Activated B cell treated with CpG ODN at 0.5 μM for 24 hours (primary cell): ENCODE results near the gene VPS37C. TPM values are rescaled to one million over a fixed set of nuclear protein-coding genes. Genes with fewer than 3 reads are reported as not detected.

Source experiments
- ATAC-seq: fragments of 200-7000 bp; cut with Tn5 transposase; one replicate; pipeline ENCODE4 v1.10.0; 2021; ENCODE audit warnings: low read depth, mild to moderate bottlenecking, moderate library complexity
- CTCF ChIA-PET: fragments of 350-600 bp; sonication (Branson Sonifier 250); formaldehyde crosslinking; loops from one replicate; lab custom pipeline; 2021; ENCODE audit warnings: antibody characterized with exemption; lab: Charles Lee
- POLR2A ChIA-PET: fragments of 350-600 bp; sonication (Branson Sonifier 250); formaldehyde crosslinking; loops from one replicate; lab custom pipeline; 2021; ENCODE audit warnings: antibody characterized with exemption; lab: Charles Lee
- DNase-seq: peaks from one replicate; pipeline ENCODE4 v3.0.0; 2022
- H3K27ac Mint-ChIP-seq: one replicate; pipeline ENCODE4 v1.8.0; 2020; ENCODE audit warnings: mixed read lengths
- H3K27me3 Mint-ChIP-seq: one replicate; pipeline ENCODE4 v1.8.0; 2021; ENCODE audit warnings: mixed read lengths
- H3K36me3 Mint-ChIP-seq: one replicate; pipeline ENCODE4 v1.8.0; 2021; ENCODE audit warnings: low read depth, mixed read lengths
- H3K4me1 Mint-ChIP-seq: one replicate; pipeline ENCODE4 v1.8.0; 2021; ENCODE audit warnings: mixed read lengths
- H3K4me3 Mint-ChIP-seq: one replicate; pipeline ENCODE4 v1.8.0; 2020; ENCODE audit warnings: mild to moderate bottlenecking, mixed read lengths
- H3K9me3 Mint-ChIP-seq: one replicate; pipeline ENCODE4 v1.8.0; 2020; ENCODE audit warnings: mixed read lengths
- CTCF ChIP-seq: fragments of 200-600 bp; IDR thresholded peaks from one replicate; pipeline ENCODE4 v1.8.0; 2022; ENCODE audit warnings: antibody characterized with exemption, mild to moderate bottlenecking
- intact Hi-C: fragments of 100-400 bp; cut with micrococcal nuclease; formaldehyde crosslinking; loops from one replicate; pipeline ENCODE4 v1.15.1; 2024
- total RNA-seq: library from RNA; stranded (reverse); gene quantifications from 2 replicates; pipeline ENCODE4 v1.2.3, GENCODE V29; 2022

VPS37C gene
- total RNA-seq, 1 donor from 2014 or later = 18.1 TPM

DNA sequence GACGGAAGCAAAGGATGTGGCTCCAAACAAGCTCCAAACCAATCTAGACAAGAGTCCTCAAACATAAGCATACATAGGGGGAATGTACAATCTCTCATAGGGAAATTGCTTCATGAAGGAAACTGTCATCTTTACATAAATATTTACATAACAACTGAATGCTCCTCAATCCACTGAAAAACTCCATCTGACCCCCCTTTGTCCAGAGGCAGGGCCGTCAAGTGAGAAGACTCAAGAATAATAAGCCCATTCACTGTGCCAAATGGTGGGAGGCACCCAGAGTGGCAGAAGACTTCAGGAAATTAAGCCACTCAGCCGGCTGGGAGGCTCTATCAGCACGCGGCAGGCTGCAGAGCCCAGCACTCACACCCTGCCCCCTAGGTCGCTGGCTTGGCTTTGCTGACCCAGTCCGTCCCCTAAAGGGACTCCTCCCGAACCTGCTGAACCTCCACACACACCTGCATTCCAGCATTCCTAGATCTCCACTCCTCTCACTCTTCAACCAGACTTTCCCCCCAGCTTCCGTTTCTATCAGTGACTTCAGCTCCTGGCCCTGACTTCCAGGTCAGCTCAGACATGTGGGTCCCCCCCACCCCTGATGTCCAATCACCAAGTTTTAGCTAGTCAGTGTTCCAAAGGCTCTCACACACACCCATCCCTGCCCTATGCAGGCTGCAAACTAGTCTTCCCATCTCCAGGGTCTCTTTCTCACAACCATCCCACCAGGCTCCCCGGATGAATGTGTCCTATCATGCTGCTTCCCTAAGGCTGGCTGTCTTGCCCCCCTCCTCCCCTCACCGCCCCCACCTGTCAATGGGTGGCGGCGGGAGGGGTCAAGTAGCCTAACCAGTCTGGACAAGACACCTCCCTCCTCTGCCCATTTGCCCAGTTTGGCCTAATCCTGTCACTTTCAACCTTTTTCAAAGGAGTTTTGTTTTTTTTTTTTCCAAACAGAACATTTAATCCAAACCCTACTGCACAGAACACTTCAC, 11.3 kb downstream of the VPS37C start:
- no peak for TF ChIP-seq CTCF
- Mint-ChIP-seq H3K9me3 (peaks cover 4% of the 10 kb centered on the region), H3K4me3 (no peak overlapping the region), H3K27ac (no peak overlapping the region), H3K36me3 (peaks cover 16% of the 10 kb centered on the region), H3K27me3 (no peaks in the 10 kb centered on the region), H3K4me1 (peaks cover 16% of the 10 kb centered on the region)
- CTCF ChIA-PET = interaction anchor here (1.1 kb wide), 1 partner anchor 21 kb away, joined by 3 read pairs; no protein-coding TSS in a partner anchor
- ATAC-seq = no peak
- POLR2A ChIA-PET = no interaction called here
- intact Hi-C loops = no loop called here
- no peak for DNase-seq

DNA sequence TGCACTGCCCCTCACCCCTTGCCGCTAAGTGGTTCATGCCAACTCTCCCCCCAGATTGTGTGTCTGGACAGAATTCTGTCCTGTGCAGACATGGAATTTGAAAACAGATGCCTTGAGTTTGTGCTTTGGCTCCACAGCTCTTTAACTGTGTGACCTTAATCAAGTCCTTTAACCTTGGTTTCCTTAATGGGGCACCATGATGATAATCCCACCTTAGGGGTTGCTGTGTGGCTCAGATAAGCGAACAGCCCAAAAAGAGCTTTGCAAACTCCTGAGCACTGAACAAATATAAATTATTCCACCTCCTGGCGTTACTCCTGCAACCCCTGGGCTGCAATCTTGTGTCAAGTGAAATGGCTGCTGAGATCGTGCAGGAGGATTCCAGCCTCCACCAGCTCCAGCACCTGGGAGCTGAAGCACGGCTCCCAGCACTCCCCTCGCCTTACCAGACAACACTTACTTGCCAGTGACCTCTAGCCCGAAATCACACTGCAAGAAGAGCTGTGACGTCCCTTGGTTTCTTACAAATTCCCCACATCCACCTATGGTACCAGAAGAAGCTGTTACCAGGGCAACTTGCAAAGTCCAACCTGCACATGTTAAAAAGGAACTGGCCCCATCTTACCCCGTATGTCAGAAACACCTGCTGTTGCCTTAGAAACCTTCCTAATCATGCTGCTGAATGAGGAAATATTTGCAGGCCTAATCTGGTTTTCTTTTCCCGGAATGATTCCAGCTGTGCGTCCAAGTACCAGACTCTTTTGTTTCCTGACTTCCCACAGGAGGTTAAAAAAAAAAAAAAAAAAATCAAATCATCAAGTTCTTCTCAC, 13.2 kb downstream of the VPS37C start:
- ATAC-seq = no peak
- Mint-ChIP-seq H3K4me1 (peaks cover 16% of the 10 kb centered on the region), H3K4me3 (no peak overlapping the region), H3K9me3 (no peaks in the 10 kb centered on the region), H3K27me3 (no peaks in the 10 kb centered on the region), H3K27ac (no peak overlapping the region), H3K36me3 (peaks cover 9% of the 10 kb centered on the region)
- intact Hi-C loops = no loop called here
- DNase-seq = no peak
- no peak for TF ChIP-seq CTCF
- ChIA-PET CTCF (interaction anchor here (1.1 kb wide), 1 partner anchor 10 kb away, joined by 3 read pairs; no protein-coding TSS in a partner anchor), POLR2A (no interaction called here)

GRCh38 chr11:61147271-61147670, 14.0 kb downstream of the VPS37C start:
- intact Hi-C loops = no loop called here
- no peak overlapping the region for H3K4me3 Mint-ChIP-seq
- H3K9me3 Mint-ChIP-seq = no peaks in the 10 kb centered on the region
- H3K4me1 Mint-ChIP-seq = peaks cover 19% of the 10 kb centered on the region
- DNase-seq (no peak), ATAC-seq (no peak)
- H3K27ac Mint-ChIP-seq = no peak overlapping the region
- no peaks in the 10 kb centered on the region for H3K27me3 Mint-ChIP-seq
- TF ChIP-seq CTCF = no peak
- ChIA-PET POLR2A (no interaction called here), CTCF (interaction anchor here (1.1 kb wide), 1 partner anchor 10 kb away, joined by 3 read pairs; no protein-coding TSS in a partner anchor)
- peaks cover 9% of the 10 kb centered on the region for H3K36me3 Mint-ChIP-seq

- Mint-ChIP-seq H3K9me3 (no peaks in the 10 kb centered on the region), H3K36me3 (peaks cover 9% of the 10 kb centered on the region), H3K4me1 (peaks cover 27% of the 10 kb centered on the region), H3K27me3 (no peaks in the 10 kb centered on the region), H3K4me3 (no peak overlapping the region), H3K27ac (no peak overlapping the region)
- intact Hi-C loops = no loop called here
- ChIA-PET POLR2A (no interaction called here), CTCF (no interaction called here)
- no peak for ATAC-seq
- DNase-seq = no peak
- TF ChIP-seq CTCF = no peak
Observed at GRCh38 chr11:61146416-61146815, 14.8 kb downstream of the VPS37C start.
